HEK293 (cell line): Measurements from ENCODE around the gene BCR.

ENCODE experiments used
- OSR2 ChIP-seq: fragments of 450-650 bp; formaldehyde crosslinking; IDR thresholded peaks from 2 replicates; pipeline ENCODE4 v1.5.1; 2016; ENCODE audit warnings: missing biosample characterization, missing genetic modification characterization
- SP2 ChIP-seq: fragments of 450-650 bp; formaldehyde crosslinking; IDR thresholded peaks from 2 replicates; pipeline ENCODE4 v1.5.1; 2016; ENCODE audit warnings: missing biosample characterization, missing genetic modification characterization
- ZBTB49 ChIP-seq: fragments of 450-650 bp; formaldehyde crosslinking; IDR thresholded peaks from 2 replicates; pipeline ENCODE4 v1.5.1; 2016; ENCODE audit warnings: missing biosample characterization, missing genetic modification characterization, low read depth
- ZEB2 ChIP-seq: fragments of 450-650 bp; formaldehyde crosslinking; IDR thresholded peaks from 2 replicates; pipeline ENCODE4 v1.5.1; 2016; ENCODE audit warnings: missing biosample characterization, missing genetic modification characterization
- ZNF114 ChIP-seq: fragments of 450-650 bp; formaldehyde crosslinking; IDR thresholded peaks from 2 replicates; pipeline ENCODE4 v1.5.0; 2017; ENCODE audit warnings: missing biosample characterization, missing genetic modification characterization
- ZNF354C ChIP-seq: fragments of 450-650 bp; formaldehyde crosslinking; IDR thresholded peaks from 2 replicates; pipeline ENCODE4 v1.5.1; 2016; ENCODE audit warnings: missing biosample characterization, missing genetic modification characterization, low read depth, borderline replicate concordance
- ZNF610 ChIP-seq: fragments of 450-650 bp; formaldehyde crosslinking; IDR thresholded peaks from 2 replicates; pipeline ENCODE4 v1.5.1; 2016; ENCODE audit warnings: missing biosample characterization, missing genetic modification characterization, borderline replicate concordance
- ZNF660 ChIP-seq: fragments of 450-650 bp; IDR thresholded peaks from 2 replicates; pipeline ENCODE4 v1.5.1; 2018; ENCODE audit warnings: missing biosample characterization, mild to moderate bottlenecking, missing genetic modification characterization

- TF ChIP-seq ZNF610 (tag by site-specific recombination) (no peak), SP2 (no peak), ZNF660 (tag by site-specific recombination) (no peak), ZBTB49 (tag by site-specific recombination) (no peak), ZNF114 (tag by site-specific recombination) (no peak), ZNF354C (tag by site-specific recombination) (no peak), ZEB2 (tag by site-specific recombination) (no peak), OSR2 (tag by site-specific recombination) (no peak)
Measured at GRCh38 chr22:23216461-23217170, 36.3 kb downstream of the BCR start.
